NT2/D1 (cell line): ENCODE data around the gene PAK6.

Source experiments
- DNase-seq: peaks from one replicate; pipeline ENCODE4 v3.0.0-alpha.2; 2011; ENCODE audit warnings: low read depth, low spot score
- H3K27me3 ChIP-seq: 2 replicates; pipeline ENCODE4 v1.6.0; 2011; ENCODE audit warnings: mild to moderate bottlenecking; ENCODE audit not compliant: insufficient read length, insufficient read depth
- H3K36me3 ChIP-seq: 2 replicates; pipeline ENCODE4 v1.6.1; 2011; ENCODE audit warnings: mild to moderate bottlenecking, low read length, mixed read lengths; ENCODE audit not compliant: insufficient read depth, insufficient read length
- H3K4me1 ChIP-seq: 2 replicates; pipeline ENCODE4 v1.5.1; 2011; ENCODE audit not compliant: insufficient read depth, insufficient read length
- H3K4me3 ChIP-seq: 2 replicates; pipeline ENCODE4 v1.5.1; 2011; ENCODE audit warnings: low read depth; ENCODE audit not compliant: insufficient read length
- H3K9ac ChIP-seq: 2 replicates; pipeline ENCODE4 v1.6.0; 2011; ENCODE audit warnings: low read depth; ENCODE audit not compliant: insufficient read length
- H3K9me3 ChIP-seq: 2 replicates; pipeline ENCODE4 v1.5.1; 2011; ENCODE audit warnings: mild to moderate bottlenecking, low read length; ENCODE audit not compliant: insufficient read depth
- SUZ12 ChIP-seq: IDR thresholded peaks from 2 replicates; pipeline ENCODE4 v1.6.1; 2011; ENCODE audit not compliant: insufficient read length, insufficient read depth; ENCODE audit errors: extremely low read depth
- YY1 ChIP-seq: IDR thresholded peaks from 2 replicates; pipeline ENCODE4 v1.6.1; 2011; ENCODE audit not compliant: insufficient read length, insufficient read depth
- ZNF274 ChIP-seq: IDR thresholded peaks from 2 replicates; pipeline ENCODE4 v1.6.1; 2011; ENCODE audit warnings: mild to moderate bottlenecking, low read depth, low read length

PAK6 gene

DNA sequence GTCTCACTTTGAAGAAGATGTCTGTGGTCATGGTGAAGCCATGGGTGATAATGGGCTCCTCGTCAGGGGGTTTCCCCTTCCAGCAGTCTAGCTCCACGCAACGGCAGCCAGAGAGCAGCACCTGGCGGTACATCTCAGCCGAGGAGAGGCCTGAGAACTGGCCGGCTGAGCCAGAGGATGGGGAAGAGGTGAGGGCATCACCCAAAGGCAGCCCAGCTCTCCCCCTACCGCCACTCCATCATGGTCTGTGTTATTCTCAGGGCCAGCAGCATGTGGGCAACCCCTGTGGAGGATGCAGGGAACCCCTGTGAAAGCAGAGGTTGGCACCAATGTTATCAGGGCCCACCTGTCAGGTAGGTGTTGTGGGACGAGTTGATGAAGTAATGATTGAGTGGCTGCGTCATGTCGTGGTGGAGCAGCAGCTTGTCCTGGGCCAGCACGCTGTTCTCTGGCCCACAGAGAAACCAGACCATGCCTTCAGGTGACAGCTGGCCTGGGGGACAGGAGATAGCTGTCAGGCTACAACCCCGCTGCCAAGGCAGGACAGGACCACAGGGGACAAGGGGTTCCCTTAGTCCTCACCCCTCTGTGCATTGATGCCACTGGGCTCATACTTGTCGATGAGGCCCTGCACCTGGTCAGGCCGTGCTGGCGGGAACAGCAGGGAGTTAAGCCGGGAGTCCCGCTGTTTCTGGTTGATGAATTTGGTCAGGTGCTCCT is 59.5 kb downstream of the PAK6 start:
- peaks cover 14% of the 10 kb centered on the region for H3K4me1 ChIP-seq
- H3K9ac ChIP-seq, result no peak overlapping the region
- H3K9me3 ChIP-seq, result peaks cover 7% of the 10 kb centered on the region; the same call in 1 of the 2 replicates
- no peak for DNase-seq
- H3K36me3 ChIP-seq, result no peaks in the 10 kb centered on the region
- peaks cover under 1% of the 10 kb centered on the region for H3K27me3 ChIP-seq
- TF ChIP-seq SUZ12, result no peak
- no peak for TF ChIP-seq YY1
- TF ChIP-seq ZNF274, result no peak
- no peak overlapping the region for H3K4me3 ChIP-seq

- TF ChIP-seq ZNF274, result no peak
- Histone ChIP-seq H3K36me3 (no peaks in the 10 kb centered on the region), H3K4me1 (peaks cover 11% of the 10 kb centered on the region)
Measured at GRCh38 chr15:40300367-40300766, 61.5 kb downstream of the PAK6 start.

GRCh38 chr15:40300771-40301170 is 61.9 kb downstream of the PAK6 start:
- Histone ChIP-seq H3K36me3 (no peaks in the 10 kb centered on the region), H3K9ac (no peak overlapping the region), H3K4me3 (no peak overlapping the region), H3K27me3 (no peaks in the 10 kb centered on the region), H3K4me1 (peaks cover 11% of the 10 kb centered on the region), H3K9me3 (peaks cover 7% of the 10 kb centered on the region; the same call in 1 of the 2 replicates)
- no peak for DNase-seq
- no peak for TF ChIP-seq ZNF274
- no peak for TF ChIP-seq YY1
- TF ChIP-seq SUZ12, result no peak

More at GRCh38 chr15:40300367-40300766, 61.5 kb downstream of the PAK6 start:
- no peak overlapping the region for H3K4me3 ChIP-seq
- no peaks in the 10 kb centered on the region for H3K27me3 ChIP-seq
- no peak for DNase-seq
- peaks cover 7% of the 10 kb centered on the region; the same call in 1 of the 2 replicates for H3K9me3 ChIP-seq
- no peak overlapping the region for H3K9ac ChIP-seq

GRCh38 chr15:40301467-40302179 is 62.8 kb downstream of the PAK6 start:
- peak overlapping the region; percentile 11 for H3K4me3 ChIP-seq
- H3K36me3 ChIP-seq, result no peaks in the 10 kb centered on the region
- H3K9me3 ChIP-seq, result peaks cover 7% of the 10 kb centered on the region; the same call in 1 of the 2 replicates
- H3K4me1 ChIP-seq, result peaks cover 15% of the 10 kb centered on the region
- no peaks in the 10 kb centered on the region for H3K27me3 ChIP-seq
- TF ChIP-seq SUZ12 (no peak), ZNF274 (no peak), YY1 (no peak)
- H3K9ac ChIP-seq, result peak overlapping the region; percentile 64
- no peak for DNase-seq

- DNase-seq, result no peak
- Histone ChIP-seq H3K9ac (peak overlapping the region; percentile 64), H3K27me3 (no peaks in the 10 kb centered on the region), H3K4me3 (peak overlapping the region; percentile 11), H3K4me1 (peaks cover 23% of the 10 kb centered on the region), H3K36me3 (no peaks in the 10 kb centered on the region), H3K9me3 (peaks cover 7% of the 10 kb centered on the region; the same call in 1 of the 2 replicates)
- TF ChIP-seq SUZ12 (no peak), ZNF274 (no peak), YY1 (no peak)
Measured at GRCh38 chr15:40302288-40302886, 63.5 kb downstream of the PAK6 start.

- no peaks in the 10 kb centered on the region for H3K27me3 ChIP-seq
- H3K9ac ChIP-seq, result no peak overlapping the region
- H3K9me3 ChIP-seq, result peaks cover 7% of the 10 kb centered on the region; the same call in 1 of the 2 replicates
- H3K36me3 ChIP-seq, result no peaks in the 10 kb centered on the region
- TF ChIP-seq ZNF274, result no peak
- TF ChIP-seq YY1, result no peak
- TF ChIP-seq SUZ12, result no peak
- no peak for DNase-seq
- H3K4me1 ChIP-seq, result peaks cover 25% of the 10 kb centered on the region
- no peak overlapping the region for H3K4me3 ChIP-seq
Measured at GRCh38 chr15:40302981-40303380, 64.1 kb downstream of the PAK6 start.

- Histone ChIP-seq H3K9me3 (peaks cover 7% of the 10 kb centered on the region; the same call in 1 of the 2 replicates), H3K27me3 (no peaks in the 10 kb centered on the region), H3K9ac (no peak overlapping the region), H3K4me3 (no peak overlapping the region), H3K4me1 (peaks cover 27% of the 10 kb centered on the region), H3K36me3 (no peaks in the 10 kb centered on the region)
- no peak for DNase-seq
- TF ChIP-seq ZNF274 (no peak), YY1 (no peak), SUZ12 (no peak)
Measured at GRCh38 chr15:40303576-40303975, 64.7 kb downstream of the PAK6 start.
